ENCODE data around the gene FAM83G. TPM values are rescaled to one million over a fixed set of nuclear protein-coding genes. Genes with fewer than 3 reads are reported as not detected.

The FAM83G gene
- total RNA-seq, 1 donor from 2014 or later, result 2.2 TPM

GRCh38 chr17:18964550-18964949, 40.0 kb downstream of the FAM83G start:
- TF ChIP-seq CTCF (IDR thresholded peaks at IDR 0.05; ENCODE audit: borderline replicate concordance), result no peak
- intact Hi-C loops (cut with micrococcal nuclease), result no loop called here
- H3K9me3 ChIP-seq (replicated peaks), result no peaks in the 10 kb centered on the region
- no peaks in the 10 kb centered on the region for H3K36me3 ChIP-seq
- no peak overlapping the region for H3K27ac ChIP-seq (replicated peaks)
- no peak for DNase-seq
- no peak overlapping the region for H3K4me3 ChIP-seq
- H3K4me1 ChIP-seq, result peaks cover 16% of the 10 kb centered on the region
- H3K27me3 ChIP-seq (ENCODE audit: low read depth), result no peaks in the 10 kb centered on the region

GRCh38 chr17:18964018-18964351, 40.6 kb downstream of the FAM83G start:
- Histone ChIP-seq H3K27me3 (ENCODE audit: low read depth) (no peaks in the 10 kb centered on the region), H3K4me3 (no peak overlapping the region), H3K4me1 (peaks cover 16% of the 10 kb centered on the region), H3K9me3 (replicated peaks) (no peaks in the 10 kb centered on the region), H3K36me3 (no peaks in the 10 kb centered on the region), H3K27ac (replicated peaks) (no peak overlapping the region)
- intact Hi-C loops (cut with micrococcal nuclease), result no loop called here
- TF ChIP-seq CTCF (IDR thresholded peaks at IDR 0.05; ENCODE audit: borderline replicate concordance), result no peak
- DNase-seq, result no peak

GRCh38 chr17:18963126-18964017, 41.2 kb downstream of the FAM83G start:
- Histone ChIP-seq H3K4me3 (no peak overlapping the region), H3K27ac (replicated peaks) (no peak overlapping the region), H3K9me3 (replicated peaks) (no peaks in the 10 kb centered on the region), H3K4me1 (peaks cover 16% of the 10 kb centered on the region), H3K27me3 (ENCODE audit: low read depth) (no peaks in the 10 kb centered on the region), H3K36me3 (no peaks in the 10 kb centered on the region)
- intact Hi-C loops (cut with micrococcal nuclease), result no loop called here
- DNase-seq, result no peak
- no peak for TF ChIP-seq CTCF (IDR thresholded peaks at IDR 0.05; ENCODE audit: borderline replicate concordance)

GRCh38 chr17:18962494-18962815, 42.1 kb downstream of the FAM83G start:
- no peaks in the 10 kb centered on the region for H3K36me3 ChIP-seq
- H3K4me3 ChIP-seq, result no peak overlapping the region
- no peaks in the 10 kb centered on the region for H3K9me3 ChIP-seq (replicated peaks)
- peaks cover 8% of the 10 kb centered on the region for H3K4me1 ChIP-seq
- no peaks in the 10 kb centered on the region for H3K27me3 ChIP-seq (ENCODE audit: low read depth)
- H3K27ac ChIP-seq (replicated peaks), result no peak overlapping the region
- DNase-seq, result no peak
- TF ChIP-seq CTCF (IDR thresholded peaks at IDR 0.05; ENCODE audit: borderline replicate concordance), result no peak
- intact Hi-C loops (cut with micrococcal nuclease), result no loop called here

GRCh38 chr17:18961634-18962493, 42.7 kb downstream of the FAM83G start:
- no peaks in the 10 kb centered on the region for H3K9me3 ChIP-seq (replicated peaks)
- H3K27me3 ChIP-seq (ENCODE audit: low read depth), result no peaks in the 10 kb centered on the region
- intact Hi-C loops (cut with micrococcal nuclease), result no loop called here
- H3K4me1 ChIP-seq, result peaks cover 2% of the 10 kb centered on the region
- H3K27ac ChIP-seq (replicated peaks), result no peak overlapping the region
- H3K36me3 ChIP-seq, result no peaks in the 10 kb centered on the region
- TF ChIP-seq CTCF (IDR thresholded peaks at IDR 0.05; ENCODE audit: borderline replicate concordance), result no peak
- no peak overlapping the region for H3K4me3 ChIP-seq
- DNase-seq, result no peak

Data from left ventricle myocardium inferior (tissue), 1 donor.